SJSA1 (cell line): ENCODE data around the gene PILRA. TPM values are rescaled to one million over a fixed set of nuclear protein-coding genes. Genes with fewer than 3 reads are reported as not detected.
A peak's percentile ranks its signal among the peaks of the same experiment; 100 is the strongest.

ENCODE experiments used
- DNase-seq, 2 experiments: peaks; one replicate each; pipeline ENCODE4 v3.0.0-alpha.2; 2015 to 2020; ENCODE audit warnings: low spot score in 2 of 2, low read depth in 1 of 2
- H3K27ac ChIP-seq: fragments of 250-450 bp; sonication (Bioruptor Pico); 2 replicates; pipeline ENCODE4 v1.5.1; 2020; ENCODE audit warnings: mild to moderate bottlenecking, moderate library complexity
- H3K27me3 ChIP-seq: fragments of 250-450 bp; sonication (Bioruptor Pico); replicated peaks from 2 replicates; pipeline ENCODE4 v1.5.1; 2020; ENCODE audit warnings: mild to moderate bottlenecking, moderate library complexity
- H3K36me3 ChIP-seq: fragments of 250-450 bp; sonication (Bioruptor Pico); 2 replicates; pipeline ENCODE4 v1.5.1; 2020; ENCODE audit warnings: mild to moderate bottlenecking
- H3K4me1 ChIP-seq: fragments of 250-450 bp; sonication (Bioruptor Pico); replicated peaks from 2 replicates; pipeline ENCODE4 v1.6.1; 2021; ENCODE audit warnings: mild to moderate bottlenecking
- H3K4me3 ChIP-seq: fragments of 250-450 bp; sonication (Bioruptor Pico); 2 replicates; pipeline ENCODE4 v1.5.1; 2020; ENCODE audit warnings: mild to moderate bottlenecking
- H3K9me3 ChIP-seq: fragments of 250-450 bp; sonication (Bioruptor Pico); replicated peaks from 2 replicates; pipeline ENCODE4 v1.5.1; 2020; ENCODE audit warnings: mild to moderate bottlenecking
- total RNA-seq: library from RNA; depleted of rRNA; stranded (reverse); fragments of >200 nt; shearing (Covaris generic); gene quantifications from 2 replicates; pipeline ENCODE4 v1.2.3, GENCODE V29; 2014

Gene PILRA
- total RNA-seq, 1 experiment from 2014 or later, result 0.18 TPM

GRCh38 chr7:100397315-100398081, 24.2 kb downstream of the PILRA start:
- H3K4me1 ChIP-seq, result no peaks in the 10 kb centered on the region
- no peaks in the 10 kb centered on the region for H3K36me3 ChIP-seq
- H3K27me3 ChIP-seq, result peaks cover 46% of the 10 kb centered on the region
- H3K27ac ChIP-seq, result no peak overlapping the region
- no peak overlapping the region for H3K4me3 ChIP-seq
- H3K9me3 ChIP-seq, result no peaks in the 10 kb centered on the region; the same call in 1 of the 2 replicates
- no peak for DNase-seq

- H3K36me3 ChIP-seq, result no peaks in the 10 kb centered on the region
- H3K27ac ChIP-seq, result no peak overlapping the region
- no peak for DNase-seq
- H3K27me3 ChIP-seq, result peaks cover 52% of the 10 kb centered on the region
- H3K4me3 ChIP-seq, result no peak overlapping the region
- no peaks in the 10 kb centered on the region; the same call in 1 of the 2 replicates for H3K9me3 ChIP-seq
- no peaks in the 10 kb centered on the region for H3K4me1 ChIP-seq
These were observed 25.0 kb downstream of the PILRA start for GRCh38 chr7:100398239-100398638.

- peaks cover 63% of the 10 kb centered on the region for H3K27me3 ChIP-seq
- no peaks in the 10 kb centered on the region; the same call in 1 of the 2 replicates for H3K9me3 ChIP-seq
- H3K27ac ChIP-seq, result no peak overlapping the region
- no peaks in the 10 kb centered on the region for H3K4me1 ChIP-seq
- no peak overlapping the region for H3K4me3 ChIP-seq
- H3K36me3 ChIP-seq, result no peaks in the 10 kb centered on the region
- DNase-seq, result no peak
These were observed 26.8 kb downstream of the PILRA start for GRCh38 chr7:100400041-100400440.

- Histone ChIP-seq H3K4me1 (no peaks in the 10 kb centered on the region), H3K27ac (no peak overlapping the region), H3K4me3 (no peak overlapping the region), H3K36me3 (no peaks in the 10 kb centered on the region), H3K9me3 (no peaks in the 10 kb centered on the region), H3K27me3 (peaks cover 63% of the 10 kb centered on the region)
- DNase-seq, result peak in 1 of 2 experiments; percentile 17
These were observed 27.4 kb downstream of the PILRA start for GRCh38 chr7:100400656-100401055.

- H3K36me3 ChIP-seq, result no peaks in the 10 kb centered on the region
- no peaks in the 10 kb centered on the region for H3K9me3 ChIP-seq
- 0 out of 2 replicates have a peak, but pooled peaks cover 4% of the 10 kb centered on the region for H3K4me1 ChIP-seq
- no peak overlapping the region for H3K4me3 ChIP-seq
- no peak overlapping the region for H3K27ac ChIP-seq
- DNase-seq, result no peak
- peaks cover 59% of the 10 kb centered on the region for H3K27me3 ChIP-seq
These were observed 28.5 kb downstream of the PILRA start for GRCh38 chr7:100401811-100402210.

- no peaks in the 10 kb centered on the region for H3K36me3 ChIP-seq
- DNase-seq, result no peak
- no peak overlapping the region for H3K27ac ChIP-seq
- H3K9me3 ChIP-seq, result no peaks in the 10 kb centered on the region
- no peak overlapping the region for H3K4me3 ChIP-seq
- peaks cover 9% of the 10 kb centered on the region for H3K4me1 ChIP-seq
- peaks cover 59% of the 10 kb centered on the region for H3K27me3 ChIP-seq
These were observed 29.0 kb downstream of the PILRA start for GRCh38 chr7:100402241-100402640.

- Histone ChIP-seq H3K4me1 (peaks cover 11% of the 10 kb centered on the region), H3K27ac (no peak overlapping the region), H3K36me3 (no peaks in the 10 kb centered on the region), H3K4me3 (no peak overlapping the region), H3K9me3 (no peaks in the 10 kb centered on the region), H3K27me3 (peaks cover 68% of the 10 kb centered on the region)
- peak; percentile 67 to 83 for DNase-seq
These were observed 33.5 kb downstream of the PILRA start for GRCh38 chr7:100406767-100407166.

- no peak overlapping the region for H3K4me3 ChIP-seq
- peak; percentile 64 to 72 for DNase-seq
- no peaks in the 10 kb centered on the region for H3K9me3 ChIP-seq
- no peaks in the 10 kb centered on the region for H3K36me3 ChIP-seq
- H3K27me3 ChIP-seq, result peaks cover 67% of the 10 kb centered on the region
- no peak overlapping the region for H3K27ac ChIP-seq
- H3K4me1 ChIP-seq, result peaks cover 11% of the 10 kb centered on the region
These were observed 34.2 kb downstream of the PILRA start for GRCh38 chr7:100407285-100408180.

GRCh38 chr7:100411101-100411500, 37.8 kb downstream of the PILRA start:
- DNase-seq, result no peak
- H3K27ac ChIP-seq, result no peak overlapping the region
- no peaks in the 10 kb centered on the region for H3K36me3 ChIP-seq

GRCh38 chr7:100413346-100413745, 40.1 kb downstream of the PILRA start:
- Histone ChIP-seq H3K9me3 (no peaks in the 10 kb centered on the region), H3K4me1 (no peaks in the 10 kb centered on the region), H3K4me3 (no peak overlapping the region), H3K36me3 (no peaks in the 10 kb centered on the region), H3K27ac (no peak overlapping the region), H3K27me3 (peaks cover 54% of the 10 kb centered on the region)
- DNase-seq, result no peak

More at GRCh38 chr7:100411101-100411500, 37.8 kb downstream of the PILRA start:
- Histone ChIP-seq H3K9me3 (no peaks in the 10 kb centered on the region), H3K27me3 (peaks cover 53% of the 10 kb centered on the region), H3K4me1 (peaks cover 11% of the 10 kb centered on the region), H3K4me3 (no peak overlapping the region)

- no peaks in the 10 kb centered on the region for H3K9me3 ChIP-seq
- H3K27me3 ChIP-seq, result peaks cover 49% of the 10 kb centered on the region
- no peak for DNase-seq
- no peaks in the 10 kb centered on the region for H3K36me3 ChIP-seq
- H3K27ac ChIP-seq, result no peak overlapping the region
- no peaks in the 10 kb centered on the region for H3K4me1 ChIP-seq
- H3K4me3 ChIP-seq, result no peak overlapping the region
These were observed 40.6 kb downstream of the PILRA start for GRCh38 chr7:100413889-100414288.

GRCh38 chr7:100415448-100415847, 42.2 kb downstream of the PILRA start:
- no peak for DNase-seq

GRCh38 chr7:100418930-100419659, 45.8 kb downstream of the PILRA start:
- H3K36me3 ChIP-seq, result no peaks in the 10 kb centered on the region
- no peaks in the 10 kb centered on the region for H3K4me1 ChIP-seq
- H3K9me3 ChIP-seq, result no peaks in the 10 kb centered on the region
- no peak for DNase-seq
- no peak overlapping the region for H3K4me3 ChIP-seq
- peaks cover 15% of the 10 kb centered on the region for H3K27me3 ChIP-seq
- no peak overlapping the region for H3K27ac ChIP-seq

More at GRCh38 chr7:100415448-100415847, 42.2 kb downstream of the PILRA start:
- H3K4me3 ChIP-seq, result no peak overlapping the region
- no peaks in the 10 kb centered on the region for H3K4me1 ChIP-seq
- H3K27ac ChIP-seq, result no peak overlapping the region
- peaks cover 36% of the 10 kb centered on the region for H3K27me3 ChIP-seq
- no peaks in the 10 kb centered on the region for H3K36me3 ChIP-seq
- no peaks in the 10 kb centered on the region for H3K9me3 ChIP-seq
